PC-9 (cell line): ENCODE data around the gene COL4A1.

Experiments
- EZH2 ChIP-seq: fragments of 200-600 bp; sonication (generic); IDR thresholded peaks from 2 replicates; pipeline ENCODE4 v1.8.0; 2017; ENCODE audit warnings: antibody characterized with exemption, low read depth
- TF ChIP-seq, protein P1 (sequence below): fragments of 200-600 bp; sonication (generic); conservative IDR thresholded peaks from 2 replicates; pipeline ENCODE4 v1.6.1; 2017; ENCODE audit warnings: mixed run types, antibody characterized with exemption, mild to moderate bottlenecking, moderate library complexity

DNA sequence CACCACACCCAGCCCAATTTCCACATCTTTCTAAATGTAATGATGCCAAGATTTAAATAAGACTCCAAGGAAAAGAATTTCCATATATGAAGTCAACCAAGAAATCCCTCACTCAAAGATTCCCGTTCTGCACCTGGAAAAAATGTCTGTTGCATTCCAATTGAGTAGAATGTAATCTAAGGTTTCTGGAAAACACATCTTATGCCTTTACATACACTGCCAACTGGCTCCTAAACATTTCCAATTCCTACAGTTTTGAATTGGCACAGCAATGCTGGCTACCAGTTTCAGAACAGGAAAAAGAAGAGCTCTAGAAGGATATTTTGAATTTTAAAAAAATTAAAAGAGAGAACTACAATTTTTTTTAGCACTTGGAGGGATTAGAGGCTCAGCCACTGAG, 43.1 kb upstream of the COL4A1 start:
- TF ChIP-seq, protein P1, sequence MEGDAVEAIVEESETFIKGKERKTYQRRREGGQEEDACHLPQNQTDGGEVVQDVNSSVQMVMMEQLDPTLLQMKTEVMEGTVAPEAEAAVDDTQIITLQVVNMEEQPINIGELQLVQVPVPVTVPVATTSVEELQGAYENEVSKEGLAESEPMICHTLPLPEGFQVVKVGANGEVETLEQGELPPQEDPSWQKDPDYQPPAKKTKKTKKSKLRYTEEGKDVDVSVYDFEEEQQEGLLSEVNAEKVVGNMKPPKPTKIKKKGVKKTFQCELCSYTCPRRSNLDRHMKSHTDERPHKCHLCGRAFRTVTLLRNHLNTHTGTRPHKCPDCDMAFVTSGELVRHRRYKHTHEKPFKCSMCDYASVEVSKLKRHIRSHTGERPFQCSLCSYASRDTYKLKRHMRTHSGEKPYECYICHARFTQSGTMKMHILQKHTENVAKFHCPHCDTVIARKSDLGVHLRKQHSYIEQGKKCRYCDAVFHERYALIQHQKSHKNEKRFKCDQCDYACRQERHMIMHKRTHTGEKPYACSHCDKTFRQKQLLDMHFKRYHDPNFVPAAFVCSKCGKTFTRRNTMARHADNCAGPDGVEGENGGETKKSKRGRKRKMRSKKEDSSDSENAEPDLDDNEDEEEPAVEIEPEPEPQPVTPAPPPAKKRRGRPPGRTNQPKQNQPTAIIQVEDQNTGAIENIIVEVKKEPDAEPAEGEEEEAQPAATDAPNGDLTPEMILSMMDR, result no peak
- TF ChIP-seq EZH2, result no peak
